GM08714 (cell line): ENCODE data around the gene RBM12.

Experiments used
- H3K4me3 ChIP-seq: fragments of 200-500 bp; sonication (Bioruptor generic); 2 replicates; pipeline ENCODE4 v1.5.1; 2014; ENCODE audit warnings: mild to moderate bottlenecking, low read length, inconsistent platforms
- ZNF274 ChIP-seq: IDR thresholded peaks from 2 replicates; pipeline ENCODE4 v1.6.1; 2012; ENCODE audit warnings: mild to moderate bottlenecking, low read depth, low read length

Gene RBM12

DNA sequence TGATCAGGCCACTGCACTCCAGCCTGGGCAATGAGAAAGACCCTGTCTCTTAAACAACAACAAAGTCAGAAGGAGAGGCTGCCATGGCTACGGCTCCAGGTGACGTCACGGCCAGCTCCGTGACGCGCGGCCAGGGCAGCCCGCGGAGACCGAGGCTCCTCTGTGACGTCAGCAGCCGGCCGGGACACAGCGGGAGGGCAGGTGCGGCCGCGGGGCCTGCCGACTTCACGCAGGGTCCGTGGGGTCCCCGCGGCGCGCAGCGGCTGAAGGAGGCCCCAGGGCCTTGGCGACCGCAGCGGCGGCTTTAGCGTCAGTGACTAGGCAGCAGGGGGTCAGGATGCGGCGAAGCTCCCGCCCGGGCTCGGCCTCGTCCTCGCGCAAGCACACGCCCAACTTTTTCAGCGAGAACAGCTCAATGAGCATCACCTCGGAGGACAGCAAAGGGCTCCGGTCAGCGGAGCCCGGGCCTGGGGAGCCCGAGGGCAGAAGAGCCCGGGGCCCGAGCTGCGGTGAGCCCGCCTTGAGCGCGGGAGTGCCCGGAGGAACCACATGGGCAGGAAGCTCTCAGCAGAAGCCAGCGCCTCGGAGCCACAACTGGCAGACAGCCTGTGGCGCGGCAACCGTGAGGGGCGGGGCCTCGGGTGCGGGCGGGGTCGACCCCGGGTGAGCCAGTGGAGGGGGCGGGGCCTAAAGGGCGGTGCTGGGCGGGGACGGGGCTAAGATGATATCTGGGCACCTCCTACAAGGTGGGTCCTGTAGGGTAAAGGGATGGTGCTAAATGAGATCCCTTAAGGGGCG, 48.8 kb downstream of the RBM12 start, which contains the start of gene SPAG4:
Gene SPAG4 (plus strand): TSS at position 163 of the 798 bp plus-strand sequence. CDS start 175 bp downstream, at position 338.
- TF ChIP-seq ZNF274: no peak

DNA sequence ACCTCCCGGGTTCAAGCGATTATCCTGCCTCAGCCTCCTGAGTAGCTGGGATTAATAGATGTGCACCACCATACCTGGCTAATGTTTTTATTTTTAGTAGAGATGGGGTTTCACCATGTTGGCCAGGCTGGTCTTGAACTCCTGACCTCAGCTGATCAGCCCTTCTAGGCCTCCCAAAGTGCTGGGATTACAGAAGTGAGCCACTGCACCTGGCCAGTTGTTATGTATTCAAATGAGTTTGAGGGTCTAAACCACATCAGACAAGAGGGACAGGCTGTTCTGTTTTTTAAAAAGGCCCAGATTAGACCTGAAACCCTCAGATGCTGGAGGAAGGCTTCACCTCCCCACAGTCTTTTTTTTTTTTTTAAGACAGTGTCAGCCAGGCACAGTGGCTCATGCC, 53.2 kb downstream of the RBM12 start:
- TF ChIP-seq ZNF274: no peak
- H3K4me3 ChIP-seq: no peak overlapping the region

More for the DNA sequence above, 48.8 kb downstream of the RBM12 start, which contains the start of gene SPAG4:
- H3K4me3 ChIP-seq: peak within 1 kb of the TSS; percentile 63; the same call in 1 of the 2 replicates

DNA sequence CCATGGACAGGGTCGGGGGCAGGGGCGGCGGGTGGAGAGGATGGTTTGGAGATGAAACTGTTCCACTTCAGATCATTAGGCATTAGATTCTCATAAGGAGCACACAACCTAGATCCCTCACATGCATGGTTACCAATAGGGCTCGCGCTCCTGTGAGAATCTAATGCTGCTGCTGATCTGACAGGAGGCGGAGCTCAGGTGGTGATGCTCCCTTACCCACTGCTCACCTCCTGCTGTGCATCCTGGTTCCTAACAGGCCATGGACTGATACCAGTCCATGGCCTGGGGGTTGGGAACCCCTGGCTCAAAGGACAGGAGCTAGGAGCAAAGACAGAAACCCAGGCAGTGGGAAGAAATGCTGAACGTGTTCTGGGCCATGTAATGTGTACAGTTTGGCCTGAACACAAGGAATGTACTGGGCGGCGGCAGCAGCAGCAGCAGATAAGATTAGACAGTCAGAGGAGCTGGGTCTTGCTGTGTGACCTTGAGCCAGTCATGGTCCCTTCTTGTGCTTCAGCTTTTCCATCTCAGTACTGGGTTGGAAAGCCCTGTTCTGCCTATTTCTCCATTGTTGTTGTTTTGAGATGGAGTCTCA, 53.8 kb downstream of the RBM12 start:
- no peak overlapping the region for H3K4me3 ChIP-seq
- TF ChIP-seq ZNF274: no peak

DNA sequence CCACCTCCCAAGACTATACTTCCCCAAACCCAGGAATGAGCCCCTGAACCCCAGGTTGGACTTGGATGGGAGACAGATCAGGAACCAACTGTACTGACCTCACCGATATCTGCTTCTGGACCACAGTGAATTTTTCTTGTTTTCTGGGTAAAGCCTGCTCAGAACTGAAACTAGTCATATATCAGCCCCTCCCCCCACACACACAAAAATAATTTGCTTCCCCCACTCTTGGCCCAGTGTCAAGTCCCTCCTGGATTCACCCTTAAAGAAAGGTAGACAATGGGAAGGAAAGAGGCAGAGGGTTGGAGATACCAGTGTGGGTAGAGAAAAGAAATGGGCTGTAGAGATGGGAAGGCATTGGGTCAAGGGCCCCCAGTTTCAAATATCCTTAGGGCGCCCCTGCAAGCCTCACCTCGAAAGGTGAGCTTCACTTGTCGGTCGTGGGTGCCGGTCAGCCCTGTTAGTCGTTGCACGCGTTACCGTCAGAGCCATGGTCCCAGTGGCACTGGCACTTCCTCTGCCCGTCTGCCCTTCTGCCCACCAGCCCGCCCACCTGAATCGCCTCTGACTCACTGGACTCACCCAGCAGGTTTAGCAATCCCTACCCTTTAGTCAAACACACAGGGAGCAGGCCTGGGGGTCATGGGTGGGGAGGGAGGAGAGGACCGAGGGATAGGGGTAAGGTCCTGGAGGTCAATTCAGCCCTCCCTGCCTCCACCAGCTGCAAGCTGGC, 57.5 kb downstream of the RBM12 start:
- no peak overlapping the region for H3K4me3 ChIP-seq
- TF ChIP-seq ZNF274: no peak

DNA sequence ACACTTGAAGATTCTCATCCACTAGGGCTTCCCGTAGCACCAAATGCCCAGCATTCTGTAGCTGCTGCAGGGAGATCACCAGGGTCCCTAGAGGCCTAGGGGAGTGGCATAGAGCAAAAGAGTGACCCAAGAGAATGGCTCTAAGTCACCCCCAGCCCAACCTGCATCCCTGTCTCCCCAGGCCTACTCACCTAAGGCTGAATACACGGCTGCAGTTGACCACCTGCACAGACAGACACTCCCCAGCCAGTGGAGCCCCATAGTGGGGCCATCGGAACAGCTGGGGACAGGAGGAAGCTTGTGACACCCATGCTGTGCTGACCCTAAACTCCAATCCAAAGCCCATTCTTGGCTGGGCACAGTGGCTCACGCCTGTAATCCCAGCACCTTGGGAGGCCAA, 58.6 kb downstream of the RBM12 start:
- H3K4me3 ChIP-seq: no peak overlapping the region
- no peak for TF ChIP-seq ZNF274

DNA sequence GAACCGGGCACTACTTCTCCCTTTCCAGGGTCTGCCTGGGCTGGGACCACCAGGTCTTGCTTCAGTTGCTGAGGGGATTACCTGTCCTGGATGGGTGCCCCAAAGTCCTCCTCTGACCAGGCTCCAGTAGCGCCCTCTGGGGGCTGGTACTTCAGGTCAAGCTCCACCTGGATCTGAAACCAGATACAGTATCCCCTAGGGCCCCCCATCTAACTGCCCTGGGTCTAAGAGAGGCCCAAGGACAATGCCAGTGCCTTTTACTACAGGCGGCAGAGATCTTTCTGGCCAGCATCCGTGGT, 60.3 kb downstream of the RBM12 start:
- no peak overlapping the region for H3K4me3 ChIP-seq
- no peak for TF ChIP-seq ZNF274

DNA sequence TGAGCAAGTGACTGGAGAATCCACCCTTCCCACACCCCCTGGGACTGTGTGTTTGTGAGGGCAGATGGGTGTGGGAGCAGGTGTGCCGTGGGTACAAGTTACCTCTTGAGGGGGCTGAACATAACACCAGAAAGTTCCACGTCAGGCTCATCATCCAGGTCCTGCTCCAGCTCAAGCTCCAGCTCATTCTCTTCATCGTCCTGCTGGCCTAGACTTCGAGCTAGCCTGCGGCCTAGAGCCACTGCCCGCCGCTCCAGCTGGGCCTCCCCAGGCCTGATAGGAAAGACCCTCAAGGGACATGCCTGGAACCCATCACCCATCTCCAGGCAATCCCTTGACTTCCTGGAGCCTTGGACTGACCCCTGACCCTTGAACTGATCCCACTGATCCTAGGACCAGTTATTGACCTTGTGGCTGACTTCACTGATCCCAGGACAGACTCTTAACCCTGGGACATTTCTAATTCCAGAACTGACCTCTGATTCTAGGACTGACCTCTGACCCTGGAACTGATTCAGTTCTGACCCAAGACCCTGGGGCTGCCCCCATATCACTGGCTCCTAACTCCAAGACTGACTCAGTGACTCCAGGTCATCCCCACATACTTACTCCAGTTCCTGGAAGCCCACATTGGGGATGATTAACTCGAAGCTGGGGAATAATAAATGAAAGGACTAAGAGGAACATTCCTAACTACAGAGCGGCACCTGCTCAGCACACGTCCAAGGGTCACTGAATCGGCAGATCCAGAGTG, 60.8 kb downstream of the RBM12 start:
- TF ChIP-seq ZNF274: no peak
- H3K4me3 ChIP-seq: no peak overlapping the region

DNA sequence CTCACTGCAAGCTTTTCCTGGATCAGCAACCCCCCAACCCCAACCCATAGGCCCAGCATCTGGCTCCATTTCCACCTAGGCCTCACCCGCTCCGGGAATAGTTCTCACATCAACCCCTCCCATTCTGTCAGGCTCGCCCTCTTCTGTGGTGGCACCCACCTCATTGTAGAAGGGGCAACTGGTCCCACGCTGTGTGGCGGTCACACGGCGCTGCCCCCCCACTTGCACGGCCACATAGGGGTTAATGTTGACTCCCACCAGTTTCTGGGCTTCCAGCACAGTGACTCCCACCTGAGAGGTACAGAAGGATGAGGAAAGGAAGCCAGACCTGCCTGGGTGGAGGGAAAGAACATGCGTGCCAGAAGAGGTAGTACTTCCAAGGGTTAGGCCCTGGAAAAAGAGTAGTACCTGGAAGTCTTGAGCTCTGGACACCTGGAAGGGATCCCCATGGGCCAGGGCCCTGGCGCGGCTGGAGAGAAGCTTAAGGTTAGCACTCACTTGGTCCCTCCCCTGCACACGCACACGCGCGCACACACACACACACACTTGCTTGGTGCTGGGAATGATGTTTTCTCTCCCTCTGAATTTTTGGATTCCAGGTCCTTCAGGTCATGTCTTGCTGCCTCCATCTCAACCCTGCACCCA, 61.7 kb downstream of the RBM12 start:
- H3K4me3 ChIP-seq: no peak overlapping the region
- TF ChIP-seq ZNF274: no peak

DNA sequence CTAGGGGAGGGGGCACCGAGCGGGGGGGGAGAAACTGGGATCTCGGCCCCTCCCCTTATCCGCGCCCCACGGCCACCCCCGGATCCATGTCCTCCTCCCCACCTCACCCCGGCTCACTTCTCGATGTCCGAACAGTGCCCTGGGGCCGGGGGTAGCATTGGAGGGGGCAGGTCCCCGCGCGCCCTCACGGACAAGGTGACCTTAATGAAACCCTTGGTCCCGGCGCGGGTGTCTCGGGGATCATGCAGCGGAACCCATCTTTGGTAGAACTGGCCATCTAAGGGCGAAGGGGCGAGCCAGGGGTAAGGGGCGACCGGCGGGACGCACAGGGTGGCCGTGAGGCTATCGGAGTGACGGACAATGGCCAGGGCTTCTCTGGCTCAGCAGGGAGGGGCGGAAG, 62.7 kb downstream of the RBM12 start:
- no peak for TF ChIP-seq ZNF274
- H3K4me3 ChIP-seq: peak overlapping the region; percentile 15; the same call in 1 of the 2 replicates

DNA sequence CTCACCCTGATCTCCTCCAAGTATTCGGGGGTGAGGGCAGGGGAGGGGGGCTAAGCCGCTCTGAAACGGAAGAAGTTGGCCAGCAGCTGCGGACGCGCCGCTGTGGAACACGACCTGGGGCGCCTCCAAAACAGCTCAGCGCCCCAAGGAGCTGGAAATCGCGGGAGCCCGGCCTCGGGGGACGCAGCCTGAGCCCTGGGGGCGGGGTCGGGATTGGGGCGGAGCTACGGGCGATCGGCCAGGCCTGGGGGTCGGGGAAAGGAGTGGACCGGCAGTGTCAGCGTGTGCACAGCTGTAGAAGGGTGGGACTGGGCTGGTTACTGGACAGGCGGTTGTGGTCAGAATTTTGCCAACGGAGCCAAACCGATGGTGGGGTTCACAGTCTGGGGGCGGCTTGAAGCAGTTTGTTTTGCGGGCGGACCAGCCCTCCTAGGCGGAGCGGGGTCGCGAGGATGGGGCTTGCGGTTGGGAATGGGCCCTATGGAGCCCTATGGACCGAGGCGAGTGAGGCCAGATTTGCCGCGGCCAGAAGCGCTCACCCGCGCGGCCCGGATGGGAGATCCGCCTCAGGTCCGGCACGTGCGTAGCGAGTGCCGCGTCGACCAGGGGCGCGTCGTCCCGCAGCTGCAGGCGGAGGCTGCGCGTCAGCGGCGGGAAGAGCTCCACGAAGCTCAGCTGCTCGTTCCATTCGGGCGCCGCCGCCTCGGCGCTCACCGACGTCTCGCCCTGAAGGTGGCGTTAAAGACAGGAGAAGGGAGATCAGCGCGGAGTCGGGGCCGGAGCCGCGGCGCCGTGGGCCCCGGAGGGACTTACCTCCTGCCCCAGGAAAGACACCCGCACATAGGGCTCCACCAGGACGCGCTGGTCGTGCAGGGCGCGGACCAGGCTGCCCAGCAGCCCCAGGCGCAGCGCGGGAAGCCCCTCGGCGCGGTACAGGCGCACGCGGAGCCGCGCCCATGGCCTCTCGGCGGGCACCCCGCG, 63.4 kb downstream of the RBM12 start:
- peak overlapping the region; percentile 15; the same call in 1 of the 2 replicates for H3K4me3 ChIP-seq
- no peak for TF ChIP-seq ZNF274

DNA sequence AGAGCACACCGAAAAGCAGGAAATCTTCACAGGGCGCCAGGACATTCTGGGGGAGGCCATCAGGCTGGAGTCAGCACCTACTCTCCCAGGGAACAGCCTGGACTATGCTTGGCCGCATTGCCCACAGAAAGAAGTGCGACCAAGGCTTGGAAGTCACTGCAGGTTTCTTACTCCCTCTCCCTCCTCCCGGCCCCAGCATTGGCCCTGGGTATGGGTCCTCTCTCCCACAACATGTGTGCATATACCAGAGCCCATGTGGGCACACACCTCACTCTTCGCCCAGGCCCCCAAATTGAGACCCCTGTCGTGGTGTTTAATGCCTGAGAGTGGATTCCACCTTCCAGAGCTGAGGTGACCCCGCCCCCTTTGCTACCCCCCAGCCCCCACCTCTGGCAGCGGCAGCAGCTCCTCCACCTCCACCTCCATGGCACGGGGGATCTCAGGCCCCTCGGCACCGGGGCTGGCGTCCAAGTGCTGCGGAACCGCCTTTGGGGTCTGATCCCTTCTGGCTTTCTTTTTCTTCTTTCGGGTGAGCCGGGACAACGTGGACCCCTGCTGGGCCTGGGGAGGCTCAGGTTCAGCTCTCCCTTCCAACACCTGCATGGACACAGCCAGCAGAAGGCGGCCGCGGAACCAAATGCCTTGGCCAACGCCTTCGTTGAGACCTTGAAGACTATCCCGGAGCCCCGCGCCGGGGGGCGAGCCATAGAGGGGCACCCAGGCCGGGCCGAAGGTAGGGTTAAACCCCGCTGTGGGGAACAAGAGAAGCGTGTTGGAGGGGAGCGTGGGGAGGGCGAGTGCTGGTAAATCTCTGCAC, 64.3 kb downstream of the RBM12 start:
- TF ChIP-seq ZNF274: no peak
- H3K4me3 ChIP-seq: no peak overlapping the region; the same call in 1 of the 2 replicates

DNA sequence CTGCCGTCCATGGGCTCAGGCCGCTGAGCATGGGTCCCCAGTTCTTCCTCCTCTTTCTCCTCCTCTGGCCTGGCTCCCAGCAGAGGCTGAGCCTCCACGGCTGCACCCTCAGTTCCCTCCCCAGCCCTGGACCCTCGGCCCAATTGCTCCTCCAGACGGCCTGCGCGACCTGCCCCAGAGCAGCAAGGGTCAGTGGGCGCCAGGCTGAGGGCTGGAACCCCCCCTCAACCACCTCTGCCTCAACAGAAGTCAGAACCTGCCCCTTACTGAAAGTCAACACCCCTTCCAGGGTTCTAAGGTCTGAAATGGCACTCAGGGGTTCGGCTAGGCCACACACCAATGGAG, 65.0 kb downstream of the RBM12 start:
- no peak overlapping the region for H3K4me3 ChIP-seq
- TF ChIP-seq ZNF274: no peak
